GM19238 (cell line): ENCODE data around the gene ATP8B3.

Experiments used
- DNase-seq: peaks from one replicate; pipeline ENCODE4 v3.0.0; 2011; ENCODE audit warnings: low spot score; ENCODE audit not compliant: insufficient read length

ATP8B3 gene

DNA sequence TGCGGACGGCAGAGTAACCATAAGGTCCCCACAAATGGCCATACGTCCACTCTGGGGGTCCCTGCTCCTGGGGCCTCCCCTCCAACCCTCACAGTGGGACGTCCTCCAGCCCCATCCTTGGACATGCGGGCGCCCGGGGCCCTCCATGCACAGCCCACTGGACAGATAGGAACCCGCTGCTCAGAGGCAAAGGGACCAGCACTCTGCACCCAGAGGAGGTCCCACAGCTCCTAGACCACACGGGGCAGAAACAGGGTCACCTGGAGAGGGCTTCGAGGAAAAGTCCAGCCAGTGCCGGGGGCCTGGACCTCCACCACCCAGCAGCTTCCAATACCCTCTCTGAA lies 25.1 kb upstream of the ATP8B3 start:
- no peak for DNase-seq

DNA sequence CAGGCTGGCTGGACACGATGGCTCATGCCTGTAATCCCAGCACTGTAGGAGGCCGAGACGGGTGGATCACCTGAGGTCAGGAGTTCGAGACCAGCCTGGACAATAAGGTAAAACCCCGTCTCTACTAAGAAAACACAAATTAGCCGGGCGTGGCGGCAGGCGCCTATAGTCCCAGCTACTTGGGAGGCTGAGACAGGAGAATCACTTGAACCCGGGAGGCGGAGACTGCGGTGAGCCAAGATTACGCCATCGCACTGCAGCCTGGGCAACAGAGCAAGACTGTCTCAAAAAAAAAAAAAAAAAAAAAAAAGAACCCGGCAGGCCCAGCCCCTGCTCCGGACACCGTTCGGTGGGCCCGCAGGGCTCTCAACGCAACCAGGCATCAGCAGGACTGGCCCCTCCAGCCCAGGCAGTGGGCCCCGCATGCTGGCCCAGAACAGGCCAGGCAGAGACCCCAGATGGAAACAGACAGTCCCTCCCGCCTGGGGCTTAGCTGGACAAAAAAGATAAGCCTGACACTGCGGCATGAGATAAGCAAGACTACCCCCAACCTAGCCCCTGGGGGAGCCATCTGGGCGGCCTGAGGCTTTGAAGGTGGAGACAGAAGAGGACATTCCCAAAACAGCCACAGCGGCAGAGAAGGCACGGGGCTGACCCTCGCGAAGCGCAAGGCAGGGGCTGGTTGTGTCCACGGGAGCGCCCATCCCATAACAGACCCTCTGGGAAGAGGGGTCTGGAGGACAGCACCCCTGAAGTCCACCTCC lies 24.6 kb upstream of the ATP8B3 start:
- DNase-seq, result no peak

DNA sequence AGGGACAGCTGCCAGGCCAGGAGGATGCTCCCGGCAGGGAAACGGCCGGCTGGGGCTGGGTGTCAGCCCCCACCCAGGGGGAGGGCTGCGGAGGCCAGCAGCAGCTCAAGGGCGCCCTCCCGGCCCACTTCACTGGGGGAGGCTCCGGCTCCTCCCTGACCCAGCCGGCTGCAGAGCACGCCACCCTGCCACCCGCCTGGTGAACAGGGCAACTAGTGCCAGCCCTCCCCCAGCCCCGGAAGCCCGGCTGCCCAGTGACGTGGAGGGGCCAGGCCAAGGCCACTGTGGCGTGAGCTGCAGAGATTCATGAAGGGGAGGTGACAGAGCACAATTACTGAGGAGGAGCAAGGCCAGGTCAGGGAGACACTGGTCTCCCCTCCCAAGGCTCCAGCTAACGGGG lies 21.5 kb upstream of the ATP8B3 start:
- no peak for DNase-seq

DNA sequence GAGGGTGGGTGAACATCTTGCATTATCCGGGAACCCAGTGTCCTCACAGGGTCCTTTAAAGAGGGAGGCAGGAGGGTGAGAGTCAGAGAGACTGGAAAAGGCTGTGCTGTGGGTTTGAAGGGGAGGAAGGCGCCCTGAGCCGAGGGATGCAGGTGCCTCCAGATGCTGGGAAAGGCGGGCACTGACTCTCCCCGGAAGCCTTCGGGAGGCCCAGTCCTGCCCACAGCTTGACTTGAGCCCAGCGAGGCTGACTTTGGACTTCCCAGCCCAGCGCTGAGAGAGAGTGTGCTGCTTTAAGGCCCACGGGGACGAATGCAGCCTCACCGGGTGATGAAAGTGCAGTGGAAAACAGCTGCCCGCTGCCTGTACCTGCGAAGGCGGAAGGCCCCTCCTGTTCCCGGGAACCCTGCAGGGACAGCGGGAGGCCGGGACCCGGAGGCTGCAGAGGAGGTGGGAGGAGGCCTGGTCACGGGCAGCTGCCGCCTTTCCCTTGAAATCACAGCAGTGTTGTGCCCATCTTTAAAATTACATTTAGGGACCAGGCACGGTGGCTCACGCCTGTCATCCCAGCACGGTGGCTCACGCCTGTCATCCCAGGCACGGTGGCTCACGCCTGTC lies 20.1 kb upstream of the ATP8B3 start:
- DNase-seq, result no peak

DNA sequence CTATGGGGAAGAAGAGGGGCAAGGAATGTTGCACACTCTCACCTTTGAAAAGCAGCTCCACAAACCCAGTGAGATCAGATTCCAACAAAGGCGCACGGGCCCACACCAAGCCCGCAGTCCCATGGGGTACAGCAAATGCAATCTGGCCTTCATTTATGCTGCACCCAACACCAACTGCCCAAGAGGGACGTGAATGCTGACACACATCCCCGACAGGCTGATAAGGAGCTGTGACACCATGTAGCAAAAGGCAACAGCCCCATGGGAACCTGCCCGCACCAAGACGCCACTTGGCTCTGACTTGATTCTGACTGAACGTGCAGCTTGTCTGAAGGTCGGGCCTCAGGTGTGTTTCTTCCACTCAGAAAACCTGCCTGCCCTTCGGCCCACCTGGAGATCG lies 18.9 kb upstream of the ATP8B3 start:
- DNase-seq, result no peak

DNA sequence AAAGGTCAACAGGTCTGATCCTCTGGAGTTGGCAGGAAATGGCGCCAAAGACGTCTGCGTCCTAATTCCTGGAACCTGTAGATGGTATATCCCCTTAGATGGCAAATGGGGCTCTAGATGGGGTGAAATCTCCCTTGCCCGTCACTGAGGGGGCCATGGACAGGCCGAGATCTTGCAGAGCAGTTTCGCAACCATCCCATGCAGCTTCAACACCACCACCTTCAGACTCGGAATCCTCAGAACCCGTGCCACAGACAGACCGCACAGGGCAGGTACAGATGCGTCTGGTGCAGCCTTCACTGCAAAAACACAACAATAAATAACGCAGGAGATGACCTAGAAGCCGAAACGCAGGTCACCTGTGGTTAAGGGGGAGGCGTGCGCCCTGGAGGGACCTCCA lies 18.5 kb upstream of the ATP8B3 start:
- DNase-seq, result no peak

DNA sequence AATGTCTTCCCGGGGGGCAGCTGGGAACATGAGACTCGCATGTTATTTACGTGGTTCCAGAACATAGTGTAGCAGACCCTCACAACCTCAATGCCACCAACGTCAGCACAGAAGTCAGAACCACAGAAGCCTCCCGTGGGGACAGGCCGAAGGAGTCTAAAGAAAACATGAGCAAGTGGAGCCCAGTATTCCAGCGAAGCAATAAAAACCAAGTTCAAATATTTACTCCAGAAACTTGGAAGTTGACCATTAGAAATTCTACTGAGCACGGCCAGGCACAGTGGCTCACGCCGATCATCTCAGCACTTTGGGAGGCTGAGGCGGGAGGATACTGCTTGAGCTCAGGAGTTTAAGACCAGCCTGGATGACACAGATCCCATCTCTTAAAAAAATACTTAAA lies 17.9 kb upstream of the ATP8B3 start:
- DNase-seq, result no peak

DNA sequence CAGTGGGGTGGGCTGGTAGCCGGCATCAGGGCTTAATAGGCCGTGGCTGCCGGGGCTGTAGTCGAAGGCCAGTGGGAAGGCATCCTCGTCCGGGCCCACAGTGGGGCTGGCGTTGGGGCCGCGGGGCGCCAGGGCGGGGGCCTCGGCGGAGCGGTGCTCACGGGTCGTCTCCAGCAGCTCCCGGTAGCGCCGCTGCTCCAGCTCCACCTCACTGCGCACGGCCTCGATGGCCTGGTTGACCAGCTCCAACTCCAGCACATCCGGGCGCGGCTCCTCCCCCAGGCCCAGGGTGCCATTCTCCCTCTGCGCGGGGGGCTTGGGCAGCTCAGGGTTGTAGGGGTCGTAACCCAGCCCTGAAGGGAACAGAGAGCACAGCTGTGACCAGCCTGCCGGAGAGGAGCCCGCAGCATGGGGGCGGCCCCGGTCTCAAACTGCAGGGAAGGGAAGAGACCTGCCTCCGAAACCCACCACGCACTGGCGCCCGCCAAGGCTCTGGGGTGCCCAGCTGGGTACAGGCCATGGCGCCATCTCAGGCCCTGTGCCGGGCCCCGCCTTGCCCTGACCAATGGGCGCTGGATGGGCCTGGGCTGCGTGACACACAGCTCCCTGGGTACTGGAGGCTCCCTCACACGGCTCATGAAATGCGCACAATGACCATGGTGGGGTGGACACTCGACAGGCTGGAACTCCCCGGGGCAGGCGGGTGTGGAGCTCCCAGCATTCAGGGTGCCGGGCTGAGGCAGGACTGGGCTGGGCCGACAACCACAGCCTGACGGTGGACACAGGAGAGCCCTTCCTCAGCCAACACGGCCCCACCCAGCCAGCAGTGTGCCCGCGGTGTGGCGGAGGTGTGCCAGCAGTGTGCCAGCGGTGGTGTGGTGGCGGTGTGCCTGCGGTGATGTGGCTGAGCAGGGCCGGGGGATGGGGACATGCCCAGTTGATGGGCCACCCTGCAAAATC lies 16.5 kb upstream of the ATP8B3 start:
- no peak for DNase-seq

DNA sequence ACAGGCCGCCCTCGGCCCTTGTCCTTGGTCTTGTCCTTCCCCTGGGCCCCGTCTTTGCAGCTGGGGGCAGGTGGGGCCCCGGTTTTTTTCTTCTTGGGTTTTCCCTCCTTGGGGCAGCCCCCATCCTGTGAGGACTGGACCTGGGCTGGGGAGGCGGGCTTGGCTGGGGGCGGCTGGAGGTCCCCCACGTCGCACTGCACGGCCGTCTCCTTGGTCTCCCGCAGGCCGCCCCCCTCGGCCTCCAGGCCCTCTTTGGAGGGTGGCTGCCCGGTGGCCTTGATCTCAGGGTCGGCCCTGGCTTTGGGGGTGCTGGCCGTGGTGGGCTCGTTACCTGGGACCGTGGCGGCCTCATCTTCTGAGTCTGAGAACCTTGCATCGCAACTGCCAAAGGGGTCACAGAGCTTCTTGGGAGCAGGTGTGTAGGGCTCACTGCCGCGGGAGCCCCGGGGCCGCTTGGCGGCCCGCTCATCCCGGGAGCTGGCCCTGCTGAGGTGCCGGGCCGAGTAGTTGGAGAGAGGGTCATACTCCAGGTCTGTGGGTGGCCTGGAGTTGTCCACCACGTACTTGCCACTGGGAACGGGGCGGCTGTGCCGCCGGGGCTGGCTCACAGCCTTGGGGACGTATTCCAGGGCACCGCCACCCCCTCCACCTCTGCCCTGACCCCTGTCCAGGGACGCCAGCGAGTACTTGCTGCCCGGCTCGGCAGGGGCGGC lies 15.6 kb upstream of the ATP8B3 start:
- no peak for DNase-seq

DNA sequence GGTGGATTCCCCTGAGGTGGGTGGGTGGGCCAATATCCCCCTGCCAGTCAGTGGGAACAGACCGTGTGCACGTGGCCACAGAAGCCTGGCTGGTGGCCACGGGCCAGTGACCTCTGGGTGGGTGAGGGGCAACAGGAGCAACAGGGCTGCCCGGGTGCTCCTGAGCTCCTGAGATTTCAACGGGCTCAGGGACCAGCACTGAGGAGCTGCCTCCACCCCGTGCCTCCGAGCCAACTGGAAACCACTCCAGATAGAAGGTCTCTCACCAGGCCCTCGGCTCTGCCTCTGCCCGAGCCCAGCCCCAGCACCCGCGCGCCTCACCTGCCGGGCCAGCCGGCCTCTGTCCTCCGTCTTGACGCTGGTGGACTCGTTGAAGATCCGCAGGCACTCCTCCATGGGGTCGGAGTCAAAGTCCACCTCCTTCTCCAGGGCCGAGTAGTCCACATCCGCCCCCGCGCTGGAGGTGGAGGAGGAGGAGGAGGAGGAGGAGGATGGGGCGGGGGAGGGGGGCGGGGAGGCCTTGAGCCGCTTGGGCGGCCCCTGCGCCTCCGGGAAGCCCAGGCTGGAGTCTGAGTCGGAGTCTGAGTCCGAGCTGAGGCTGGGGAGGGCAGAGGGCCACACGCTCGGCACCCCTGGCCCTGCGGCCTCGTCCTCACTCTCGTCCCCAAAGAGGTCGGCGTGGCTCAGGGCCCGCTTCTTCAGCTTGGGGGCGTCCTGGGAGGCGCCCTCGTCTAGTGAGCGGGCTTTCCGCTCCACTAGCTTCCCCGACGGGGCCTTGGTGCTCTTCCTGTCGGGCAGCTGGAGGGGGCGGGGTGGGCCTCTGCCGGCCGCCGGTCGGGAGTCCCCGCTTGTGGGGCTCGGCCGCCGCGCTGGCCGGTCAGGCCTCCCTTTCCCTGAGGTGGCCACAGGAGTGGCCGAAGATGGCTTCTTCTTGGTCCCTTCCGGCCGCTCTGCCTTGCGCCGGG lies 14.8 kb upstream of the ATP8B3 start:
- DNase-seq, result no peak

DNA sequence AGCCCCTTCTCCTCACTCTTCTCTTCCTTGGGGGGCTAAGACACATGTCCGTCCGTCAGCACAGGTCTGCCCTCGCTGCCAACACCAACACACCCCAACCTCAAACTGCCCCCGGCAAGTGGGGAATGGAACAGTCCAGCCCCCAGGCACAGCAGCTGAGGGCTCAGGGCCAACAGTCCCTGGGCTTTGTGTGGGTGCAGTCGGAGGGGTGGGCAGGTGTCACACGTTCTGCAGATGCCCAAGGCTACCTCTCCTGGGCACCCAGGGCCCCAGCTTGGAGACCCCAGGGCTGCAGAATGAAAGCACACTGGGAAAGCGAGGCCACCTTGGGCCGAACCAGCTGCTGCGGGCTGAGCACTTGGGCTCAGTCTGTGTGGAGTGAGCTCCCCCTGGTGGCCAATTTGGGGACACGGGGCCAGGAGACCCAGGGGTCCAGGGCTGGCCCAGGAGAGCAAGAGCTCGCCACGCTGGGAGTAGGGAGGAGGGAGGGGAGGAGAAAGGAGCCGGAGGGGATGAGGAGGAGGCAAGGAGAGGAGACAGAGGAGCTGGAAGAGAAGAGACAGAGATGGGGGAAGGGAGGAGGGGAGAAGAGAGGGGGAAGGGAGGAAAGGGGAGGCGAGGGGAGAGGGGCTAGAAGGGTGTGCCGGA lies 14.0 kb upstream of the ATP8B3 start:
- DNase-seq, result peak; percentile 99

DNA sequence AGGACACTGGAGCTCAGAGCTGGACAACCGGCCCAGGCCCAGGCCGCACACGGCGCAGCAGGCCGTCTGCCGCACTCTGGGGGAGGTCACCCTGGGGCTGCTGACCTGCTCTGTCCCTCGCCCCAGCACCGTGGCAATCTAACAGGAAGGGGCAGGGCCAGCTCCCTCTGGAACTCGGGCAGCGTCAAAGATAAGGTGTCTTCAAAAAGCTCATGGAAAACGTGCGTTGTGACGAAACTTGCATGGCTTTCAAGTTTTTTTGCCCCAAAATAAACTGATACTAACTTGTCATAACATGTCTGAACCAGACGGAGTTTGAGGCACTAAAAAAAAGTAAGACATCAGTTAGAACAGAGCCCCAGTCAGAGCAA lies 12.2 kb upstream of the ATP8B3 start:
- DNase-seq, result no peak

DNA sequence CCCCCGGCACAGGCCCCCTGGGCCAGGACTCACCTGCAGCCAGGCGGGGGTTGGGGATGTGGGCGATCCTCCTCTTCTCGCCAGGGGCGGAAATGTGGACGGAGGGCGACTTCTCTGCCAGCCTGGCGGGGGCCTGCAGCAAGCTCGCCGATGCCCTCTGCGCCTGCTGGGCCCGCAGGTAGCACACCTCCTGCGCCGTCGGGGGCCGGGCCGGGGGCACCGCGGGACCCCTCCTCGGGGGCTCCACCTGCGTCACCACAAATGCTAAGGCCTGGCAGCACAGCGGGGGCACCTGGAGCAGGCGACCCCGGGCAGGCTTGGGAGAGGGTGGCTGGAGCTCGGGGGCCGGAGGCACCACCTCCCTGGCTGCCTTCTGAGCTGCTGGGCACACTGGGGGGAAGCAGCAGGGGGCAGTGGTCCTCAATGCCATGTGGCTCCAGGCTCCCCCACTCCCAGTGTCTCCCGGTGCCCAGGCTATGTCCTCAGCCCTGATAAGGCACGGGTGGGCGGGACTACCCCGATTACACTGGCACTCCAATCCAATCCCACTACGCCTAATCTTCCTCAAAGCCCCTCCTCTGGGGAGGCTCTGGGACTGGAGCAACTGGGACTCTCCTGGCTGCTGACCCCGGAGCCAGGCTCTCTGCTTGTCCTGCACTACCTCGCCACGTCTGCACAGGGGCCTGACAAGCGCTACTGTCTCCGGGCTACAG lies 11.6 kb upstream of the ATP8B3 start:
- no peak for DNase-seq

DNA sequence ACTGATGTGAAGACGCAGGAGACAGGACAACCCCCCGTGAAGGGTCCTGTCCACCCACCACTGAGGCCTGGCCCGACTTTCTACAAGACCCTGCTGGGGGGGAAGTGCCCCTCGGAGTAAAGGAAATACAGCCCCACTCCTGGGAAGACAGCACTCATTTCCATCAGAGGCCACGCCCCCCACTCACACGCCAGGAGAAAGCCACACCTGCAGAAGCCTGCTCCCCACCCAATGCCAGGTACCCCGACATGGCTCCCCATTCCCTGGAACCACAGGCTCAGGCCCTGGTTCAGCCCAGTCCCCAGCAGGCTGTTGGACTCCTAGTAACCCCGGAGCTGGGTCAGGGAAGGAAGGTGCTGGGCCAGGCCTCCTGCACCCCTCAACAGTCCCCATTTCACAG lies 10.9 kb upstream of the ATP8B3 start:
- DNase-seq, result no peak

DNA sequence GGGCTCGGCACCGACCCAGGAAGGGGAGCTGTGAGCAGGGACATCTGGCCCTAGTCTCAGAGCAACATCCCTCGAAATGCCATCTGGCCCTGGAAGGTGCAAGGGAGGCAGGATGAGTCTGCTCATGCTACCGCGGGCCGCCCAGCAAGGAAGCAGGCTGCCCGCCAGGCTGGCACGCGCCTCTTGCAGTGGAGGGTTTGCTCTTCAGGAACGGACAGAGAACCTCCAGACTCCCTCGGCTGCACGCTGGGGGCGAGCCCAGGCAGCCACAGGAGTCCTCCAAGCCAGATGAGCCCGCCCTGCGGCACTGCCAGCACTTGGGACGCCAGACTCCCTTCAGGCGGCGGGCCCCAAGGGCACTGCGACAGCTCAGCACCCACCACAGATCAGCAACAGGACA lies 10.1 kb upstream of the ATP8B3 start:
- DNase-seq, result no peak

DNA sequence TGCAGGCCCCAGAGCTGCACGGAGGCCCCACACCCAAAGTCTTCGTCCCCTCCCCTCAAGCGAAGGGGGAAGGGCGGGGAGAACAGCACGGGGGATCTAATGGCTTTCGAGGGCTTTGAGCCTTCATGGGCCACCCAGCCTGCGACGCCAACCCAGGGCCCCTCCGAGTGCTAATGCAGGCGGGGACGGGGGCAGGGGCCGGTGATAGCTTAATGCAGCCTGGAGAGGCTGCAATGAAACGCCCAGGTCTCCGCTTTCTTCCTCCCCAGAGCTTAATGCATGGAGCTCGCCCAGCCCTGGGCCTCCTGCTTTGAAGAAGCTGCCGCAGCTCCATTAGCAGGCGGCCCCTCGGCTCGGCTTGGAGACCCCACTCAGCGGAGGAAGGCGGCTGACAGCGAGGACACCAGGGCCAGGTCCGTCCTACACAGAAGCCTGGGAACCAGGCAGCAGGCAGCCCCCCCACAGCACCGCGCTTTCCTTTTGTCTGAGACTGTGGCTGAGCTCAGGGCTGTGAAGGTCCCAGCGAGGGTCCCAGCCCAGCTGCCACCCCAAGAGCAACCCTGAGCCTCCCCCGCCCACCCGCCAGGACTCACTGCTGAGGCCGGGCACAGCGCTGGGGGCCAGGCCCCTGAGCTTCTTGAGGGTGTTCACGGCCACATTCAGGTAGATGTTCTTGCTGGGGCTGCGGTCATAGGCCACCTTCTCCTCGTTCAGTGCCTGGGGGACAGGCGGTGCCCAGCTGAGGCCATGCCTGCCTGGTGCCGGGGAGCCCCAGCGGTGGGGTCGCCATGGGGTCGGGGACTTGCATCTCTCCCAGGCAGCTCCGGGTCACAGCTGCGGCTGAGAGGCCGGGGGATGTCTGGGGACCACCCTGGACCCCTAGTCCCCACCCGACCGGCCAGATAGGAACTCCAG lies 7.5 kb upstream of the ATP8B3 start:
- no peak for DNase-seq

DNA sequence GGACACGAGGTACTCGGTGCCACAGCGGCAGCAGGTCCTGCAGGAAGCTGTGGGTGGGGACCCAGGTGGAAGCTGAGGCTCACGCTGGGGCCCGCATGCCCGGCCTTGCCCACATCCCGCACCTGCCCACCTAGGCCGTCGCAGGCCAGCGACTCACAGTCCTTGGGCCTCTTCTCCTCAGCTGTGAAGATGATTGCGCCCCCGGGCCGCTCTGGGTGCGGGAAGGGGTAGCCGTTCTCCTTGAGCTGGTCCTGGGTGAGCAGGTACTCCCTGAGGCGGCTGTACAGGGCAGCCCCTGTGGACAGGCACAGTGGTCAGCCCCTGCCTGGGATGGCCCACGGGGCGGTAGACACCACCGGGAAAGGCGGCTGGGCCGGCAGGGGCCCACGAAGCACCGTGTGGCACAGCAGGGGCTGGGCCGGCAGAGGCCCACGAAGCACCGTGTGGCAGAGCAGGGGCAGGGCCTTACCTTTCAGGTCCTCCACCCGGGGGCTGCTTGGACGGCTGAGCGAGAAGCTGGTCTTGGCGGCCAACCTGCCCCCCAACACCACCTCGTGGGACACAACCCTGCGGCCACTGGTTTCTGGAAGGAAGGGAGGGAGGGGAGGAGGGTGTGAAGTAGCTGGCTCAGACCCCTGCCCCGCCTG lies 6.6 kb upstream of the ATP8B3 start:
- no peak for DNase-seq
